Measurements from ENCODE around the gene TM4SF20.

DNA sequence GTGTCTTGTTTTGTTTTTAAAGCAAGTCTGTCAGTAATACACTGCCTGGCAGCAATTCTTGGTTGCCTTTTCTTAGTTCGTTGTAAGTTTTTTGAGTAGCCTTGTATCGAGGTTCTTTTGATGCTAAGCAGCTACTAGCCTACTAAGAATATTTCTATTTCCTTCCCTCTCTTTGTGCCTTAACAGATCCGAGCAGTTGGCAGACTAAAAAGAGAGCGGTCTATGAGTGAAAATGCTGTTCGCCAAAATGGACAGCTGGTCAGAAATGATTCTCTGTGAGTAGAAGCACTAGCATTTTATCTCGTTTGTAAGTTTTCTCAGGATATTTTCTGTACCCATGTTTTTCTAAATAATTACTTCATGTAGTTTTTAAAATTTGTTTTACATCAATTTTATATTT, 39.0 kb downstream of the TM4SF20 start:
- TF ChIP-seq ZNF274 (IDR thresholded peaks at IDR 0.05; ENCODE audit: low read depth, low read length), result no peak
- TF ChIP-seq SUZ12 (IDR thresholded peaks at IDR 0.05; ENCODE audit: extremely low read depth, insufficient read depth, insufficient read length), result no peak
